IMR-90 (cell line): Measurements from ENCODE around the gene COL2A1. TPM values are rescaled to one million over a fixed set of nuclear protein-coding genes. Genes with fewer than 3 reads are reported as not detected.

ENCODE experiments used
- ATAC-seq: fragments of 200-7000 bp; cut with Tn5 transposase; 2 replicates; pipeline ENCODE4 v1.9.1; 2020; ENCODE audit warnings: low read depth, mild to moderate bottlenecking, moderate library complexity
- BruUV-seq: library from RNA; stranded (reverse); fragments of 400-500 nt; replicated peaks from 2 replicates; lab custom pipeline; 2021; lab: Mats Ljungman, UMichigan
- CTCF ChIA-PET: fragments of 300-600 bp; formaldehyde crosslinking; extraction: SDS; loops from one replicate; lab custom pipeline; 2021; ENCODE audit warnings: antibody characterized with exemption; lab: Yijun Ruan, JAX
- POLR2A ChIA-PET: fragments of 300-600 bp; sonication (Branson Sonifier 250); formaldehyde crosslinking; loops from one replicate; lab custom pipeline; 2022; ENCODE audit warnings: antibody characterized with exemption; ENCODE audit not compliant: unreplicated experiment; lab: Charles Lee
- DNase-seq: peaks from one replicate; pipeline ENCODE4 v3.0.0; 2013
- H2AFZ ChIP-seq: replicated peaks from 2 replicates; pipeline ENCODE3; 2013; ENCODE audit warnings: low read length, mild to moderate bottlenecking; ENCODE audit not compliant: poor library complexity
- H2AK5ac ChIP-seq: 2 replicates; pipeline ENCODE4 v1.6.1; 2013; ENCODE audit warnings: low read depth, low read length, inconsistent platforms
- H2AK9ac ChIP-seq: replicated peaks from 2 replicates; pipeline ENCODE3; 2013; ENCODE audit warnings: mild to moderate bottlenecking, low read depth, low read length, moderate library complexity; ENCODE audit not compliant: poor library complexity
- H2BK120ac ChIP-seq: 2 replicates; pipeline ENCODE4 v1.6.1; 2013; ENCODE audit warnings: low read depth, low read length, inconsistent platforms
- H2BK15ac ChIP-seq: 3 replicates; pipeline ENCODE4 v1.6.1; 2013; ENCODE audit warnings: low read depth, low read length, inconsistent platforms
- H2BK20ac ChIP-seq: 2 replicates; pipeline ENCODE4 v1.6.1; 2013; ENCODE audit warnings: low read depth, mild to moderate bottlenecking, inconsistent platforms, low read length, moderate library complexity
- H2BK5ac ChIP-seq: 2 replicates; pipeline ENCODE4 v1.6.1; 2013; ENCODE audit warnings: mild to moderate bottlenecking, low read depth, low read length, inconsistent platforms; ENCODE audit not compliant: poor library complexity, severe bottlenecking
- H3K14ac ChIP-seq: replicated peaks from 2 replicates; pipeline ENCODE4 v1.6.1; 2013; ENCODE audit warnings: low read depth, low read length, inconsistent platforms
- H3K18ac ChIP-seq: 2 replicates; pipeline ENCODE4 v1.6.1; 2013; ENCODE audit warnings: low read depth, low read length, control low read depth
- H3K23ac ChIP-seq: 2 replicates; pipeline ENCODE4 v1.6.1; 2013; ENCODE audit warnings: low read depth, low read length, inconsistent platforms
- H3K27ac ChIP-seq: 2 replicates; pipeline ENCODE4 v1.5.1; 2013; ENCODE audit warnings: mild to moderate bottlenecking, control low read depth, low read length; ENCODE audit not compliant: insufficient read depth
- H3K27me3 ChIP-seq: 2 replicates; pipeline ENCODE4 v1.6.1; 2013; ENCODE audit warnings: low read length; ENCODE audit not compliant: control insufficient read depth, insufficient read depth
- H3K36me3 ChIP-seq: 2 replicates; pipeline ENCODE4 v1.6.1; 2013; ENCODE audit warnings: low read length, mixed read lengths; ENCODE audit not compliant: control insufficient read depth, insufficient read depth
- H3K4ac ChIP-seq: 2 replicates; pipeline ENCODE4 v1.6.1; 2013; ENCODE audit warnings: low read depth, low read length, inconsistent platforms
- H3K4me1 ChIP-seq: 2 replicates; pipeline ENCODE4 v1.6.1; 2013; ENCODE audit warnings: low read length, mixed read lengths; ENCODE audit not compliant: control insufficient read depth, insufficient read depth
- H3K4me2 ChIP-seq: 2 replicates; pipeline ENCODE4 v1.6.1; 2013; ENCODE audit warnings: low read depth, mild to moderate bottlenecking, control low read depth, low read length, moderate library complexity
- H3K4me3 ChIP-seq: 2 replicates; pipeline ENCODE4 v1.5.1; 2013; ENCODE audit warnings: low read depth, mild to moderate bottlenecking, control low read depth, low read length, moderate library complexity; ENCODE audit not compliant: insufficient read depth
- H3K56ac ChIP-seq: 2 replicates; pipeline ENCODE4 v1.6.1; 2013; ENCODE audit warnings: low read length, inconsistent platforms; ENCODE audit not compliant: insufficient read depth; ENCODE audit errors: extremely low read depth
- H3K79me1 ChIP-seq, 2 experiments: 2 replicates each; pipeline ENCODE4 v1.6.1; 2013; ENCODE audit warnings: low read length in 2 of 2, inconsistent platforms in 1 of 2, low read depth in 1 of 2
- H3K9ac ChIP-seq: 2 replicates; pipeline ENCODE4 v1.6.1; 2013; ENCODE audit warnings: low read depth, low read length, control low read depth
- H3K9me1 ChIP-seq: 2 replicates; pipeline ENCODE4 v1.6.1; 2013; ENCODE audit warnings: low read length, inconsistent platforms; ENCODE audit not compliant: insufficient read depth
- H3K9me3 ChIP-seq: 2 replicates; pipeline ENCODE4 v1.6.1; 2013; ENCODE audit warnings: low read length; ENCODE audit not compliant: control insufficient read depth, insufficient read depth
- H4K20me1 ChIP-seq: 2 replicates; pipeline ENCODE4 v1.6.1; 2013; ENCODE audit warnings: low read length, inconsistent platforms; ENCODE audit not compliant: insufficient read depth
- H4K5ac ChIP-seq: 2 replicates; pipeline ENCODE4 v1.6.1; 2013; ENCODE audit warnings: mild to moderate bottlenecking, low read depth, low read length, control low read depth
- H4K8ac ChIP-seq, 2 experiments: 2 replicates each; pipeline ENCODE4 v1.6.1; 2013; ENCODE audit warnings: low read depth in 2 of 2, low read length in 2 of 2, control low read depth in 1 of 2, inconsistent platforms in 1 of 2
- H4K91ac ChIP-seq: 2 replicates; pipeline ENCODE4 v1.6.1; 2013; ENCODE audit warnings: low read depth, low read length, inconsistent platforms; ENCODE audit not compliant: insufficient read depth
- CHD1 ChIP-seq: IDR thresholded peaks from 2 replicates; pipeline ENCODE4 v1.6.1; 2012; ENCODE audit warnings: low read depth, low read length, improper control_type of control experiment
- FOS ChIP-seq: fragments of 150-350 bp; IDR thresholded peaks from 2 replicates; pipeline ENCODE4 v1.6.1; 2016; ENCODE audit warnings: low read depth, low read length
- MAZ ChIP-seq: IDR thresholded peaks from 2 replicates; pipeline ENCODE4 v1.6.1; 2012; ENCODE audit warnings: low read depth, mild to moderate bottlenecking, low read length, improper control_type of control experiment, moderate library complexity, borderline replicate concordance
- RCOR1 ChIP-seq: IDR thresholded peaks from 2 replicates; pipeline ENCODE4 v1.6.1; 2012; ENCODE audit warnings: mild to moderate bottlenecking, low read length, improper control_type of control experiment; ENCODE audit not compliant: insufficient replicate concordance
- RFX5 ChIP-seq: IDR thresholded peaks from 2 replicates; pipeline ENCODE4 v1.8.0; 2012; ENCODE audit warnings: low read depth, mild to moderate bottlenecking, low read length, moderate library complexity
- WGBS, 2 experiments: methylation state at CpG; one replicate each; pipeline versions ENCODE4 v1.1.5 to v1.1.7; 2013; ENCODE audit warnings: missing lambda C conversion rate in 2 of 2; ENCODE audit not compliant: insufficient read length in 1 of 2; ENCODE audit errors: extremely low coverage in 2 of 2; 5-methylcytosine and 5-hydroxymethylcytosine counted together
- dilution Hi-C: fragments of 300-500 bp; cut with HindIII; formaldehyde crosslinking; loops from one replicate; pipeline ENCODE4 v1.14.3; 2018; ENCODE audit warnings: low sequenced_read_pairs; ENCODE audit not compliant: unreplicated experiment
- in situ Hi-C: fragments of 300-500 bp; cut with MboI; formaldehyde crosslinking; loops from 3 replicates; pipeline ENCODE4 v1.14.3; 2019; ENCODE audit warnings: low sequenced_read_pairs, inconsistent platforms, mixed read lengths
- intact Hi-C: fragments of 100-400 bp; cut with micrococcal nuclease; formaldehyde crosslinking; loops from 2 replicates; pipeline ENCODE4 v1.10.0; 2022
- polyA plus RNA-seq, 3 experiments: library from polyadenylated mRNA; depleted of rRNA; stranded (reverse); fragments of >200 nt; gene quantifications; 2 replicates each; pipeline ENCODE4 v1.2.3, GENCODE V29; 2012; ENCODE audit warnings: low replicate concordance in 1 of 3
- total RNA-seq: library from RNA; depleted of rRNA; stranded (reverse); fragments of >200 nt; gene quantifications from 2 replicates; pipeline ENCODE4 v1.2.3, GENCODE V29; 2012
- TF ChIP-seq, protein P1 (sequence below): conservative IDR thresholded peaks from 2 replicates; pipeline ENCODE4 v1.5.1; 2012; ENCODE audit warnings: mild to moderate bottlenecking, low read depth, low read length, improper control_type of control experiment

Gene COL2A1
- total and polyA plus RNA-seq, 2 of the 4 experiments (the other 2 are of a cell fraction) = 0.05 TPM; not detected in 1

DNA sequence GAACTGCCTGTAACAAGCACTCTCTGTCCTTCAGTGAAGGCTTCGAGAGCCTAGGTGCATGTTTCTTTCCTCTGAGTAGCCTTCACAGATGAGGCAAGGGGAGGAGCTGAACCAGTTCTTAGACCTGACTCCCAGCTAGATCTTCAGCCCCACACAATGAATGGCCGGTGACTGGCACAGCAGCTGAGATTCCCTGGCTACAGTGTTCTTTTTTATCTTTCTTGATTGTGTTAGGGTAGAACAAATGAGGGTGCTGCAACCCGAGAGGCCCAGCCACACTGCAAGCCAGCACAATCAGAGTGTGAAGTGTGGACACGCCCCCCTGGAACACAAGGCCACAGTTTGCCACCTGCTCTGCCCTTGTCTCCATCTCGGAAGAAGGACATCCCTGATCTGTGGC lies 19.1 kb upstream of the COL2A1 start:
- WGBS, 2 experiments = 40% methylated on average over 1 of the region's 5 CpGs; no CpG with 5 or more reads in 1 of the 2 experiments
- Histone ChIP-seq H3K18ac (no peak overlapping the region), H3K4me1 (no peaks in the 10 kb centered on the region; the same call in 1 of the 2 replicates), H2BK20ac (no peak overlapping the region), H3K4me3 (no peak overlapping the region), H3K79me1 (no peaks in the 10 kb centered on the region), H3K4me2 (no peak overlapping the region), H3K9me1 (no peaks in the 10 kb centered on the region), H2AK9ac (no peak overlapping the region), H3K56ac (no peak overlapping the region), H3K27ac (no peak overlapping the region), H2AFZ (no peak overlapping the region), H3K27me3 (peaks cover 57% of the 10 kb centered on the region), H4K91ac (no peak overlapping the region), H2BK120ac (no peak overlapping the region), H2AK5ac (no peak overlapping the region), H3K9me3 (no peaks in the 10 kb centered on the region), H4K20me1 (no peaks in the 10 kb centered on the region), H3K9ac (no peak overlapping the region), H4K8ac (no peak overlapping the region), H2BK5ac (no peak overlapping the region), H4K5ac (no peak overlapping the region), H3K14ac (no peak overlapping the region), H3K23ac (no peak overlapping the region), H3K4ac (no peak overlapping the region), H2BK15ac (no peak overlapping the region), H3K36me3 (no peaks in the 10 kb centered on the region)
- intact Hi-C loops = no loop called here
- ATAC-seq = no peak
- in situ Hi-C loops = no loop called here
- no peak for DNase-seq
- no peak for TF ChIP-seq MAZ
- TF ChIP-seq, protein P1, sequence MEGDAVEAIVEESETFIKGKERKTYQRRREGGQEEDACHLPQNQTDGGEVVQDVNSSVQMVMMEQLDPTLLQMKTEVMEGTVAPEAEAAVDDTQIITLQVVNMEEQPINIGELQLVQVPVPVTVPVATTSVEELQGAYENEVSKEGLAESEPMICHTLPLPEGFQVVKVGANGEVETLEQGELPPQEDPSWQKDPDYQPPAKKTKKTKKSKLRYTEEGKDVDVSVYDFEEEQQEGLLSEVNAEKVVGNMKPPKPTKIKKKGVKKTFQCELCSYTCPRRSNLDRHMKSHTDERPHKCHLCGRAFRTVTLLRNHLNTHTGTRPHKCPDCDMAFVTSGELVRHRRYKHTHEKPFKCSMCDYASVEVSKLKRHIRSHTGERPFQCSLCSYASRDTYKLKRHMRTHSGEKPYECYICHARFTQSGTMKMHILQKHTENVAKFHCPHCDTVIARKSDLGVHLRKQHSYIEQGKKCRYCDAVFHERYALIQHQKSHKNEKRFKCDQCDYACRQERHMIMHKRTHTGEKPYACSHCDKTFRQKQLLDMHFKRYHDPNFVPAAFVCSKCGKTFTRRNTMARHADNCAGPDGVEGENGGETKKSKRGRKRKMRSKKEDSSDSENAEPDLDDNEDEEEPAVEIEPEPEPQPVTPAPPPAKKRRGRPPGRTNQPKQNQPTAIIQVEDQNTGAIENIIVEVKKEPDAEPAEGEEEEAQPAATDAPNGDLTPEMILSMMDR = no peak
- no peak for TF ChIP-seq RFX5
- no peak for TF ChIP-seq RCOR1
- TF ChIP-seq FOS = no peak
- no peak for TF ChIP-seq CHD1
- dilution Hi-C loops = no loop called here
- CTCF ChIA-PET = interaction anchor here (0.6 kb wide), 1 partner anchor 10 kb away, joined by 5 read pairs; no protein-coding TSS in a partner anchor
- POLR2A ChIA-PET = no interaction called here
- BruUV-seq = no TSS peak
